Epithelial cell of proximal tubule (primary cell): Measurements from ENCODE around the gene TNRC6A. TPM values are rescaled to one million over a fixed set of nuclear protein-coding genes. Genes with fewer than 3 reads are reported as not detected.

Experiments used
- DNase-seq: peaks from one replicate; pipeline ENCODE4 v3.0.0-alpha.2; 2011; ENCODE audit warnings: low read depth
- H3K4me3 ChIP-seq: 2 replicates; pipeline ENCODE4 v1.5.1; 2011; ENCODE audit warnings: low read depth, mild to moderate bottlenecking, low read length
- CTCF ChIP-seq: conservative IDR thresholded peaks from 2 replicates; pipeline ENCODE4 v1.5.1; 2012; ENCODE audit warnings: low read depth, mild to moderate bottlenecking, low read length
- total RNA-seq: library from RNA; depleted of rRNA; stranded (reverse); fragments of >200 nt; gene quantifications from 2 replicates; pipeline ENCODE4 v1.2.3, GENCODE V29; 2015

TNRC6A gene
- total RNA-seq, 1 donor from 2014 or later: 13.6 TPM

- TF ChIP-seq CTCF: no peak
- DNase-seq: no peak
- H3K4me3 ChIP-seq: no peak overlapping the region
Measured at GRCh38 chr16:24769806-24770205, 40.4 kb downstream of the TNRC6A start.

GRCh38 chr16:24771132-24771778 is 41.8 kb downstream of the TNRC6A start:
- no peak for TF ChIP-seq CTCF
- no peak overlapping the region for H3K4me3 ChIP-seq
- DNase-seq: no peak

- TF ChIP-seq CTCF: no peak
- DNase-seq: no peak
- no peak overlapping the region for H3K4me3 ChIP-seq
Measured at GRCh38 chr16:24771779-24772157, 42.3 kb downstream of the TNRC6A start.

GRCh38 chr16:24773771-24774427 is 44.4 kb downstream of the TNRC6A start:
- no peak overlapping the region for H3K4me3 ChIP-seq
- DNase-seq: no peak
- TF ChIP-seq CTCF: no peak

GRCh38 chr16:24774510-24774909 is 45.1 kb downstream of the TNRC6A start:
- no peak overlapping the region for H3K4me3 ChIP-seq
- TF ChIP-seq CTCF: no peak
- no peak for DNase-seq

GRCh38 chr16:24775455-24775854 is 46.0 kb downstream of the TNRC6A start:
- no peak for TF ChIP-seq CTCF
- H3K4me3 ChIP-seq: no peak overlapping the region
- DNase-seq: no peak
